Superior temporal gyrus (tissue), 1 donor: ENCODE measurements around the gene NISCH.

Experiments
- DNase-seq: peaks from one replicate; pipeline ENCODE4 v3.0.0-alpha.2; 2016; ENCODE audit errors: extremely low spot score

Gene NISCH

GRCh38 chr3:52471371-52472238 lies 16.2 kb downstream of the NISCH start:
- peak; percentile 75 for DNase-seq

GRCh38 chr3:52472239-52473000 lies 17.0 kb downstream of the NISCH start:
- no peak for DNase-seq

DNA sequence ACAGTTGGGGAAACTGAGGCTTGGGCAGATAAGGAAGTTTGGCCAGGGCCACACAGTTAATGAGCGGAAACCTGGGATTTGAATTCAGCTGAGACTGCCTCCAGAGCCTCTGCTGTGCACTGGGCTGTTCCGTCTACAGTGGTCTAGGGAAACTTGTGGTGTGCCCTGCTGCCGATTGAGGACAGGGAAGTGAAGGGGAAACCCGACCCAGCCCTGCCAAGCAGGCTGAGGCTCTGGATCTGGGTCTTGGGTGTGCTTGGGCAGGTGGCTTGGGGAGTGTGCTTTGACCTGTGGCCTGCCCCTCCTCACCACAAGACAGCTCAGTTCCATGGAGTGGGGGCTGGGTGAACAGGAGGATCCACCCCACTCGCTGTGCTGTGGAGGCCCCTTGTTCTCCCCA lies 17.6 kb downstream of the NISCH start:
- no peak for DNase-seq

DNA sequence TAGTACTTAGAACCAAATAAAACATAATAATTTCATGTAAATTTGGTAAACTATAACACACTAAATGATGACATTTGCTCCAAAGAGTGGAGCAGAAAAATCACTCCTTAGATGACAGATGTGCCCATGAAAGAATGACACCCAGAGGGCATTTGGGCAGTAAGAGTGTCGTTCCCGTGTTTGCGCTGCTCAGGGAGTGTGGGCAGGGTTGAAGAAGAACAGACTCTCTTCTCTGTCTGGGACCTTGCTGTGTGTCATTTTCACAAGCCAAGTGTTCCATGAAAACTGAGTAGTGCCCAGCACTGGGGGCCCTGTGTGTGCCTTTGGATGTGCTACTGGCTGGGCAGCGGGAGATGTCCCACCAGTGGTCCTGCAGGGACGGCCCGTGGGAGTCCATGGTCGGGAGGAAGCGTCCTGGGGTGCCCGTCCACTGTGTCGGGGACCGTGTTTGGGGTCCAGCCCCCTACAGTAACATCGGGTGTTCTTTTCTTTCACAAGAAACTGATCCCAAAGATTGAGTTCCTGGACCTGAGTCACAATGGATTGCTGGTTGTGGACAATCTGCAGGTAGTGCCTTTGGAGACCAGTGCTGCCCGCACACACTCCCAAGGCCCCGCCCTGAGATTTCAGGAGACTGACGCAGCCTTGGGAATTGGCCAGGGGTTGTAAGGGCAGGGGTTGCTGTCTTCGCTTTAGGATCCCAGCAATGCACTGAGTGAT lies 21.8 kb downstream of the NISCH start:
- no peak for DNase-seq

DNA sequence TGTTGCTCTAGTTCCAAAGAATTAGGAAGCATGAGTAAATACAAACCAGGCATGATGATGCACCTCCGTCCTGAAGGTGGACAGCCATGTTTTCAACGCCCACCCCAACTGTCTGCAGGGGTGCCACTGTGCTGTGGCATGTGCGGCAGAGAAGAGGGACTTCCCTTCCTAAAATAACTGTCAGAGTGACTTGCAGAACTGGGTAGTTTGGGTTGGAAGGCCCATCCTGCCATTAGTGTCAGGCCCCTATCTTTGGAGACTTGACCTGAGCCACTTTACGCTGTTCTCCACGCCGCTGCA lies 22.3 kb downstream of the NISCH start:
- no peak for DNase-seq

DNA sequence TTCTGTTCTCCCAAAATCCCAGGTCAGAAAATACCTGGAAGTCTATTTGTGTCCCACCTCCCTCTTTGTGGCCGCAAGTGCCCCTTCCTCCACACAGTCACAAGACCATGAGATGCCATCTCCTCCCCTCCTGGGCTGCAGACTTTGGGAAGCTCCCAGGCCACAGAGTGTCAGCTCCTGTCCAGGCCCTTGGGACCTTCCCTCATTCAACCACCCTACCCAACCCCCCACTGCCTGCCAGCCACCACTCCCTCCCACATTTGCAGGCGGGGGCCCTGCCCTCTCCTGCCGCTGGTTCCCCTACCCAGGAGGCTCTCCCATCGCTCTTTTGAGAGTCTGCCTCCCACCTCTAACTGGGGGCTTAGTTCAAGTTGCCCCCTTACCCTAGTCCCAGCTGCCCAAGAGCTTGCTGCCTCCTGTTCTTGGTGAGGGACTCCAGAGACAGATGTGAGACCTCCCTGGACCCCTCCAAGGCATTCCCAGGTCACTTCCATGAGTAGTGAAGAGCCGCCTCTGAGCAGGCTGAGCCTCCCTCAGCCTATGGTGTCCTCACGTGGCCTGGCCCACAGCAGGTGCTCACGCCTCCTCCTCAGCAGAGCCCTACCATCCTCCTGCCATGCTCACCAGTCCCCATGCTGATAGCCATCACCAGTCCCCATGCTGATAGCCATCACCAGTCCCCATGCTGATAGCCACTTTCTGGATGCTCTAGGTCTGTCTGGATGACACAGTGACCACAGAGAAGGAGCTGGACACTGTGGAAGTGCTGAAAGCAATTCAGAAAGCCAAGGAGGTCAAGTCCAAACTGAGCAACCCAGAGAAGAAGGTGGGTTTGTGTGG lies 23.9 kb downstream of the NISCH start:
- DNase-seq = no peak

- DNase-seq = no peak
These were observed 24.6 kb downstream of the NISCH start for GRCh38 chr3:52479877-52480575.

GRCh38 chr3:52480768-52481715 lies 25.6 kb downstream of the NISCH start:
- DNase-seq = peak; percentile 44

DNA sequence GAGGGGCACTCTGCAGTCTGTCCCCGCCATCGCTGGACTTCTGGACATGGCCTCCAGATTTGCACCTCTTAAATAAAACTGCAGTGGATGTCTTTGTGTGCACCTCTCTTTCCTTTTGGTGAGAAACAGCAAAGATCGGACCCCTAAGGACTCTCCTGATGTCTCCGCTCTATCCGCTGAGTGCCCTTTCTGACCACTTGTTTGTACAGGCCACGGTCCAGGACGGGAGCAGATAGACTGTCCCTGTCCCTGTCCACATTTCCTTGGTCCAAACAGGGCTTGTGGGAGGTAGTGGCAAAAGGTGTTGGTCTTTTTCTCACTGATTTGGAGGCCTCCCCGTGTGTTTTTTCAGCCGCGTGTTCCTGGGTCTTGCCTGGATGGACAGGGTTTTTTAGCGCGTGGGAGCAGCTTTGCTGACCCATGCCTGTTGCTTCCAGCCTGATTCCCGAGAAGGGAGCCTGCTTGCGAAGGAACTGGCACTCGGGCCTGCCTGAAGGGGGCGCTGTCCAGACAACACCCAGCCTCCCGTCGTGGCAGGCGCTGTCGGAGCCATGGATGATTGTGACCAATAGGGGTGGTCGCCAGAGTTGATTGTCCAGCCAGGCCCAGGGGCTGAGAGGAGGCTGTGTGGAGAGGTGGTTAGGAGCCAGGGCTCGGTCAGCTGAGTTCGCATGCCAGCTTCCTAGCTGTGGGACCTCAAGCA lies 26.6 kb downstream of the NISCH start:
- DNase-seq = no peak

GRCh38 chr3:52483081-52483480 lies 27.7 kb downstream of the NISCH start:
- no peak for DNase-seq

DNA sequence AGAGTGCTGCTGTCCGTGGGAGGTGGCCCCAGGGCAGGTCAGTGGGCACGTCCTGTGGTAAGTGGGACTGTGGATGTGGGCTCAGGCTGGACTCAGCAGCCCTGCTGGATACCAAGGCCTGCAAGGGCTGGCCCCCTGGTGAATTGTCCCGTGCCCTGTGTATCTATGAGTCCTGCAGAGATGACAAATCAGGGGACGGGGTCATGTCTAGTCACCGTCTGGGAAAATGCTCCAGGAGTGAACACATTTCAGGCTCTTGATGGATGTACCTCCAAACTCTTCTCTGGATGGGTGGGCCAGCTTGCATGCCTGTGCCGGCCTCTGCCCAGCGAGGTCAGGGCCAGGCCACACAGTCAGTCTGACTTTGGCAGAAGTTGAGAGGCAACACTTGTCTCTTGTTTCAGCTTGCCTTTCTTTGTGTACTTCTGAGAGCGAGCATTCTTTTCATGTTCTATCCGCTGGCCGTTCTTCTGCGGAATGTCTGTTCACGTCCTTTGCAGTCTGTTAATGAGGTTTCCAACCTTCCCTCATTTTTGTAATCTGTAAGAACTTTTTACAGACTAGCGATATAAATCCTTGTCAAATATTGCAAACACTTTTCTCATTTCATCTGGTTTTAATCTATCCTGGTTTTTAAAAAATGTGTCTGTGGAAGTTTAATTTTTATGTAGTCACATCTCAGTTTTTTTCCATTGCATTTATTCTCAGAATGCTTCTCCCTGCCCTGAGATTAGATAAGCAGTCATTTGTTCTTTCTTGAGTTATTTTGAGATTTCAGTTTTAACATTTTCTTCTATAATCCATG lies 28.4 kb downstream of the NISCH start:
- peak; percentile 50 for DNase-seq

GRCh38 chr3:52484680-52485461 lies 29.5 kb downstream of the NISCH start:
- DNase-seq = no peak

GRCh38 chr3:52487050-52487787 lies 31.8 kb downstream of the NISCH start:
- no peak for DNase-seq

- no peak for DNase-seq
These were observed 32.6 kb downstream of the NISCH start for GRCh38 chr3:52487788-52488691.

GRCh38 chr3:52488746-52489145 lies 33.3 kb downstream of the NISCH start:
- DNase-seq = no peak

DNA sequence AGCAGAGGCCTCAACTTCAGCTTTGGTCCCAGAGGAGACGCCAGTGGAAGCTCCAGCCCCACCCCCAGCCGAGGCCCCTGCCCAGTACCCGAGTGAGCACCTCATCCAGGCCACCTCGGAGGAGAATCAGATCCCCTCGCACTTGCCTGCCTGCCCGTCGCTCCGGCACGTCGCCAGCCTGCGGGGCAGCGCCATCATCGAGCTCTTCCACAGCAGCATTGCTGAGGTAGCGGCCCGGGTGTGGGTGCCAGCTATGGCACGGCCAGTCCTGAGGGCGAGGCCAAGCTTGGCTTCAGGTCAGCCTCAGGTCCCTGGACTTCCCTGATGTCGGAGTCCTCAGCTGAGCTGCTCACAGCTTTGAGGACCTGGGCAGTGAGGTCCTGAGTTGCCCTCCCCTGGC lies 34.0 kb downstream of the NISCH start:
- DNase-seq = no peak
